Neuron (in vitro differentiated cells): ENCODE results near the gene RAPGEF2.

Experiments
- H2AFZ ChIP-seq: one replicate; pipeline ENCODE4 v1.6.1; 2013; ENCODE audit warnings: low read depth, mild to moderate bottlenecking, inconsistent platforms, low read length, moderate library complexity
- H3K27me3 ChIP-seq: one replicate; pipeline ENCODE4 v1.6.1; 2013; ENCODE audit warnings: low read length; ENCODE audit not compliant: insufficient read depth
- H3K36me3 ChIP-seq: one replicate; pipeline ENCODE4 v1.6.1; 2013; ENCODE audit warnings: low read length; ENCODE audit not compliant: insufficient read depth
- H3K4me1 ChIP-seq: one replicate; pipeline ENCODE4 v1.6.1; 2013; ENCODE audit warnings: low read length; ENCODE audit not compliant: insufficient read depth
- H3K4me3 ChIP-seq: 2 replicates; pipeline ENCODE4 v1.5.1; 2013; ENCODE audit warnings: mild to moderate bottlenecking, low read length, moderate library complexity
- H3K9me3 ChIP-seq: one replicate; pipeline ENCODE4 v1.6.1; 2013; ENCODE audit warnings: low read length

The RAPGEF2 gene

DNA sequence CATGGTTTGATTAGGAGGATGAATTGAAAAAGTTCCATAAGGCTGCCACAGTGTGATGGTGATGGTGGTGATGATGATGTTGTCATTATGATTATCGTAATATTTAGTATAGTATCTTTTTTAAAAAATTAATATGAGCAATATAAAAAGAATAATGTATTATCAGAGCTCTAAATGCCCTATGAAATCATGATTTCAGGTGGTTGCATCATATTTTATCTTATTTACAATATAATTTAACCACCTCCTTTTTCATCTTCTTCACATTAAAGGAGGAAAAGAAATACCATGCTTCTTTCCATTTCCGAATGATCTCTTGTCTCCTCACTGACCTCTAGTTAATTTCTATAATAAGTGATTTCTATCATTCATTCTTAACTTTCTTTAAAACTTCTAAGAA lies 225.9 kb downstream of the RAPGEF2 start:
- Histone ChIP-seq H3K4me1 (no peaks in the 10 kb centered on the region), H3K4me3 (no peak overlapping the region), H3K36me3 (peaks cover 50% of the 10 kb centered on the region), H3K27me3 (no peaks in the 10 kb centered on the region), H3K9me3 (no peaks in the 10 kb centered on the region), H2AFZ (no peak overlapping the region)

DNA sequence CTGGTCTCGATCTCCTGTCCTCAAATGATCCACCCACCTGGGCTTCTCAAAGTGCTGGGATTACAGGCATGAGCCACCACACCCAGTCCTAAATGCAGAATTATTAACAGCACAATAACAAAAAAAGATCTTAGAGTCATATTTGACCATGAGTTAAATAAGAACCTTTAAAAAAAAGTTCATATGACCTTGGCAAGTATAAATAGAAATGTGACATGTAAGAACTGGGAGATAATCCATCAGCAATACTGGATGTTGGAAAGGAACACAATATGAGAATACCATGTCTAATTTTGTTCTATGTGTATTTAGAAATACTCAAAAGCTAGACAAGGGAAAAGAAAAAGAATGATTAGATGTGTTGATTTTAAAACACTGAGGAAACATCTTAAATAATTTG lies 231.6 kb downstream of the RAPGEF2 start:
- peaks cover 74% of the 10 kb centered on the region for H3K36me3 ChIP-seq

GRCh38 chr4:159337041-159337440 lies 234.2 kb downstream of the RAPGEF2 start:
- peaks cover 72% of the 10 kb centered on the region for H3K36me3 ChIP-seq

More for the DNA sequence above, 231.6 kb downstream of the RAPGEF2 start:
- Histone ChIP-seq H3K4me3 (no peak overlapping the region), H3K9me3 (peaks cover 5% of the 10 kb centered on the region), H3K27me3 (no peaks in the 10 kb centered on the region), H3K4me1 (no peaks in the 10 kb centered on the region), H2AFZ (no peak overlapping the region)

DNA sequence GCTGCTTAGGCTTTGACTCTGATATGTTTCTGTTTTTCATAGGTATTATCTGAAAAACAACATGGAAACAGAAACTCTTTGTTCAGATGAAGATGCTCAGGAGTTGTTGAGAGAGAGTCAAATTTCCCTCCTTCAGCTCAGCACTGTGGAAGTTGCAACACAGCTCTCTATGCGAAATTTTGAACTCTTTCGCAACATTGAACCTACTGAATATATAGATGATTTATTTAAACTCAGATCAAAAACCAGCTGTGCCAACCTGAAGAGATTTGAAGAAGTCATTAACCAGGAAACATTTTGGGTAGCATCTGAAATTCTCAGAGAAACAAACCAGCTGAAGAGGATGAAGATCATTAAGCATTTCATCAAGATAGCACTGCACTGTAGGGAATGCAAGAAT lies 238.6 kb downstream of the RAPGEF2 start:
- peaks cover 83% of the 10 kb centered on the region for H3K36me3 ChIP-seq
- no peaks in the 10 kb centered on the region for H3K4me1 ChIP-seq
- H3K27me3 ChIP-seq, result no peaks in the 10 kb centered on the region
- no peak overlapping the region for H3K4me3 ChIP-seq
- no peak overlapping the region for H2AFZ ChIP-seq
- H3K9me3 ChIP-seq, result peaks cover 1% of the 10 kb centered on the region

More at GRCh38 chr4:159337041-159337440, 234.2 kb downstream of the RAPGEF2 start:
- Histone ChIP-seq H3K27me3 (no peaks in the 10 kb centered on the region), H3K4me3 (no peak overlapping the region), H3K9me3 (peaks cover 5% of the 10 kb centered on the region), H3K4me1 (no peaks in the 10 kb centered on the region), H2AFZ (no peak overlapping the region)

DNA sequence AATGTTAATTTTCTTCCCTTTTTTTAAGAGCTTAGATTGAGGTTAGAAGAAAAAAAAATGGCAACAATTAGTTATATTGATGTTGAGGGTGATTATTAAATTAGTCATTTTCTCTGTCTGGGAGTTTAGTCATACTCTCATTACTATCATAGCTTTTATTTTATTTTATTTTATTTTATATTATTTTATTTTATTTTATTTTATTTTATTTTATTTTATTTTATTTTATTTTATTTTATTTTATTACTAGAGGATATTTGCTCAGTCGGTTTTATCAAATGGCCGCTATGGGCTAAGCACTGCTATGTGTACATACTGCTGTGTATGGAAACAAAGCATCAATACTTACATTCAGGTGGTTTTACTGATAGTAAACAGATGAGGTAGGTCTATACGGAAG lies 239.5 kb downstream of the RAPGEF2 start:
- no peaks in the 10 kb centered on the region for H3K27me3 ChIP-seq
- peaks cover 86% of the 10 kb centered on the region for H3K36me3 ChIP-seq
- no peak overlapping the region for H2AFZ ChIP-seq

DNA sequence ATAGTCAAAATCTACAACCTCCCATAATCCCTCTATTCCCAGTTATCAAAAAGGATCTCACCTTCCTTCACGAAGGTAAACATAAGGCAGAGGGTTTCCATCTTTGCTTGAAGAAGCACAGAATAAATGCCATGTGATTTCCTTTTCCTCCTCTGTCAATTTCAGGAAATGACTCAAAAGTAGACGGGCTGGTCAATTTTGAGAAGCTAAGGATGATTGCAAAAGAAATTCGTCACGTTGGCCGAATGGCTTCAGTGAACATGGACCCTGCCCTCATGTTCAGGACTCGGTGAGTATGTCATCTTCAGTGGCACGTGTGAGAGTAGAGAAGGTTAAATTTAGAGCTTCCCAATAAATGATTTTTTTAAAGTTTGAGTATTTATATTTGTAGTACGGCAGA lies 240.2 kb downstream of the RAPGEF2 start:
- peaks cover 91% of the 10 kb centered on the region for H3K36me3 ChIP-seq
- H3K4me3 ChIP-seq, result no peak overlapping the region
- H3K9me3 ChIP-seq, result peaks cover 4% of the 10 kb centered on the region
- H2AFZ ChIP-seq, result no peak overlapping the region
- H3K4me1 ChIP-seq, result no peaks in the 10 kb centered on the region
- H3K27me3 ChIP-seq, result no peaks in the 10 kb centered on the region

More for the DNA sequence above, 239.5 kb downstream of the RAPGEF2 start:
- H3K4me3 ChIP-seq, result no peak overlapping the region
- H3K4me1 ChIP-seq, result no peaks in the 10 kb centered on the region
- peaks cover 4% of the 10 kb centered on the region for H3K9me3 ChIP-seq

- Histone ChIP-seq H3K36me3 (peaks cover 91% of the 10 kb centered on the region), H3K4me1 (no peaks in the 10 kb centered on the region), H3K4me3 (no peak overlapping the region), H3K27me3 (no peaks in the 10 kb centered on the region), H2AFZ (no peak overlapping the region), H3K9me3 (peaks cover 4% of the 10 kb centered on the region)
Observed at GRCh38 chr4:159344877-159345276, 242.0 kb downstream of the RAPGEF2 start.

GRCh38 chr4:159346681-159347080 lies 243.8 kb downstream of the RAPGEF2 start:
- Histone ChIP-seq H2AFZ (no peak overlapping the region), H3K36me3 (peaks cover 93% of the 10 kb centered on the region), H3K9me3 (peaks cover 4% of the 10 kb centered on the region), H3K4me3 (no peak overlapping the region), H3K4me1 (no peaks in the 10 kb centered on the region), H3K27me3 (no peaks in the 10 kb centered on the region)

DNA sequence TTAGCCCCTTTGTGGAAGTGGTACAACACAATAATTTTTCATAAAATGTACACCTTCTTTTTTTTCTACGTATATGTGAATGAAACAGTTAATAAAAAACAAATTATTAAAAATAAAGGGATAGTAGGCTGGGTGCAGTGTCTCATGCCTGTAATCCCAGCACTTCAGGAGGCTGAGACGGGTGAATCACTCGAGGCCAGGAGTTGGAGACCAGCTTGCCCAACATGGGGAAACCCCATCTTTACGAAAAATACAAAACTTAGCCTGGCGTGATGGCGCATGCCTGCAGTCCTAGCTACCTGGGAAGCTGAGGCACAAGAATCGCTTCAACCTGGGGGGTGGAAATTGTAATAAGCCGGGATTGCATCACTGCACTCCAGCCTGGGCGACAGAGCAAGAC lies 244.9 kb downstream of the RAPGEF2 start:
- Histone ChIP-seq H3K36me3 (peaks cover 94% of the 10 kb centered on the region), H3K4me3 (no peak overlapping the region), H3K4me1 (no peaks in the 10 kb centered on the region), H3K27me3 (no peaks in the 10 kb centered on the region), H3K9me3 (peaks cover 5% of the 10 kb centered on the region), H2AFZ (no peak overlapping the region)

GRCh38 chr4:159349332-159349731 lies 246.5 kb downstream of the RAPGEF2 start:
- no peaks in the 10 kb centered on the region for H3K4me1 ChIP-seq
- no peaks in the 10 kb centered on the region for H3K27me3 ChIP-seq
- no peak overlapping the region for H2AFZ ChIP-seq
- peaks cover 95% of the 10 kb centered on the region for H3K36me3 ChIP-seq
- no peak overlapping the region for H3K4me3 ChIP-seq
- peaks cover 7% of the 10 kb centered on the region for H3K9me3 ChIP-seq

DNA sequence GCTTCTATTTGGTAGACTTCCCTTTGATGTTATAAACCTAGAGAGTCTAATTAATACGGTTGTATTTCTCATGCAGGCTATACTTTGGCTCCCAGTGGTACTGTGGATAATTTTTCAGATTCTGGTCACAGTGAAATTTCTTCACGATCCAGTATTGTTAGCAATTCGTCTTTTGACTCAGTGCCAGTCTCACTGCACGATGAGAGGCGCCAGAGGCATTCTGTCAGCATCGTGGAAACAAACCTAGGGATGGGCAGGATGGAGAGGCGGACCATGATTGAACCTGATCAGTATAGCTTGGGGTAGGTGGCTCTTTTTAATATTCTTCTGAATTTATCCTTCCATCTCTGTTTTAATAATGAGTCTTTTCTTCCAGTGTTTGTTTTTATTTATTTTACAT lies 249.7 kb downstream of the RAPGEF2 start:
- Histone ChIP-seq H3K27me3 (no peaks in the 10 kb centered on the region), H3K4me3 (no peak overlapping the region), H3K4me1 (no peaks in the 10 kb centered on the region), H3K36me3 (peaks cover 97% of the 10 kb centered on the region), H2AFZ (no peak overlapping the region), H3K9me3 (peaks cover 5% of the 10 kb centered on the region)

- Histone ChIP-seq H2AFZ (no peak overlapping the region), H3K27me3 (no peaks in the 10 kb centered on the region), H3K4me3 (no peak overlapping the region), H3K36me3 (peaks cover 96% of the 10 kb centered on the region), H3K4me1 (peaks cover 2% of the 10 kb centered on the region), H3K9me3 (peaks cover 5% of the 10 kb centered on the region)
Observed at GRCh38 chr4:159353422-159354116, 250.7 kb downstream of the RAPGEF2 start.

- no peak overlapping the region for H2AFZ ChIP-seq
- peaks cover 2% of the 10 kb centered on the region for H3K4me1 ChIP-seq
- no peak overlapping the region for H3K4me3 ChIP-seq
- H3K9me3 ChIP-seq, result peaks cover 5% of the 10 kb centered on the region
- H3K27me3 ChIP-seq, result no peaks in the 10 kb centered on the region
- H3K36me3 ChIP-seq, result peaks cover 96% of the 10 kb centered on the region
Observed at GRCh38 chr4:159355466-159355865, 252.6 kb downstream of the RAPGEF2 start.

DNA sequence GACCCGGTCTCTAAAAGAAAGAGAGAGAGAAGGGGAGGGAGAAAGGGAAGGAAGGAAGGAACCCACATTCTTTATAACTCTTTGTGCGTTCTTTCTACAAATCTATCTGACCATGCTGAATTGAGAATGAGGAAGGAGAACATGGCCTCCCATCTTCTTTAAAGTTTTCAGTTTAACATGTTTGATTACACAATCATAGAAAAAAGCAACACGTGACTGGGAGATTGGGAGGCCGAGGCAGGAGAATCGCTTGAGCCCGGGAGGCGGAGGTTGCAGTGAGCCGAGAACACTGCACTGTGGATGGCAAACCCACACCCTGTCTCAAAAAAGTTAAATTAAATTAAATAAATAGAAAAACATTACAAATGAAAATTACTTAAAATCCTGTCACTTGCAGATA lies 254.5 kb downstream of the RAPGEF2 start:
- Histone ChIP-seq H3K27me3 (no peaks in the 10 kb centered on the region), H3K4me3 (no peak overlapping the region), H3K4me1 (peaks cover 2% of the 10 kb centered on the region), H3K36me3 (peaks cover 90% of the 10 kb centered on the region), H2AFZ (no peak overlapping the region), H3K9me3 (peaks cover 5% of the 10 kb centered on the region)
